NCI-H1417 (cell line): ENCODE results near the gene IL31RA.
"Not testable (repeated sequence)": the region's sequence is repeated elsewhere in the genome, so short reads cannot be mapped to it uniquely, and the experiment has no call there.

Experiments used
- DNase-seq, 3 experiments: peaks; one replicate each; lab custom pipeline; 2025; lab: John Stamatoyannopoulos, UW

The IL31RA gene

GRCh38 chr5:55850839-55851674, at the start of gene IL31RA:
Gene IL31RA (plus strand): TSS chr5:55851357. CDS start chr5:55851571, 214 bp downstream.
- no peak for DNase-seq

- not testable (repeated sequence) for DNase-seq
Observed at GRCh38 chr5:55808814-55809213, 42.3 kb upstream of the IL31RA start.

- DNase-seq: not testable (repeated sequence)
Observed at GRCh38 chr5:55815939-55816338, 35.2 kb upstream of the IL31RA start.

GRCh38 chr5:55816342-55816741, 34.8 kb upstream of the IL31RA start:
- DNase-seq: no peak

- no peak for DNase-seq
Observed at GRCh38 chr5:55817030-55817429, 34.1 kb upstream of the IL31RA start.

GRCh38 chr5:55820488-55820887, 30.7 kb upstream of the IL31RA start:
- DNase-seq: no peak

- DNase-seq: no peak
Observed at GRCh38 chr5:55821731-55822512, 29.2 kb upstream of the IL31RA start.

GRCh38 chr5:55823151-55823796, 27.9 kb upstream of the IL31RA start:
- DNase-seq: no peak

GRCh38 chr5:55829956-55830355, 21.2 kb upstream of the IL31RA start:
- DNase-seq: no peak

GRCh38 chr5:55832446-55832845, 18.7 kb upstream of the IL31RA start:
- DNase-seq: no peak

- DNase-seq: no peak
Observed at GRCh38 chr5:55836191-55836590, 15.0 kb upstream of the IL31RA start.

GRCh38 chr5:55841976-55842375, 9.2 kb upstream of the IL31RA start:
- no peak for DNase-seq

- no peak for DNase-seq
Observed at GRCh38 chr5:55847837-55848236, 3.3 kb upstream of the IL31RA start.

- DNase-seq: no peak
Observed at GRCh38 chr5:55848783-55849182, 2.4 kb upstream of the IL31RA start.

- DNase-seq: no peak
Observed at GRCh38 chr5:55851675-55851979, 470 bp downstream of the IL31RA start.

- DNase-seq: no peak
Observed at GRCh38 chr5:55852503-55852902, 1.3 kb downstream of the IL31RA start.

- DNase-seq: no peak
Observed at GRCh38 chr5:55853041-55853670, 2.0 kb downstream of the IL31RA start.

- DNase-seq: no peak
Observed at GRCh38 chr5:55853818-55854217, 2.7 kb downstream of the IL31RA start.

GRCh38 chr5:55855509-55855908, 4.4 kb downstream of the IL31RA start:
- DNase-seq: no peak

GRCh38 chr5:55856516-55857246, 5.5 kb downstream of the IL31RA start:
- DNase-seq: no peak

GRCh38 chr5:55857247-55857640, 6.1 kb downstream of the IL31RA start:
- no peak for DNase-seq

- no peak for DNase-seq
Observed at GRCh38 chr5:55858104-55858503, 6.9 kb downstream of the IL31RA start.
